Esophagus squamous epithelium (tissue), 5 donors: ENCODE data around the gene PTPRG. TPM values are rescaled to one million over a fixed set of nuclear protein-coding genes. Genes with fewer than 3 reads are reported as not detected.

Source experiments
- DNase-seq: peaks from one replicate; lab custom pipeline; 2025; lab: John Stamatoyannopoulos, UW
- H3K27ac ChIP-seq, 4 donors: fragments of 200-600 bp; sonication (generic); one replicate each; pipeline ENCODE4 v1.5.1; 2016 to 2019; ENCODE audit warnings: mild to moderate bottlenecking in 1 of 4
- H3K27me3 ChIP-seq, 4 donors: fragments of 200-600 bp; sonication (generic); 1 replicate in 3 of 4; 2 replicates in 1 of 4; pipeline versions ENCODE4 v1.5.1 to v1.6.0; 2017 to 2021; ENCODE audit warnings: antibody characterized with exemption in 1 of 4
- H3K36me3 ChIP-seq, 3 donors: fragments of 200-600 bp; sonication (generic); one replicate each; pipeline ENCODE4 v1.5.1; 2016 to 2019
- H3K4me1 ChIP-seq, 3 donors: fragments of 200-600 bp; sonication (generic); one replicate each; pipeline ENCODE4 v1.5.1; 2017 to 2019
- H3K4me3 ChIP-seq, 4 donors: fragments of 200-600 bp; sonication (generic); 1 replicate in 3 of 4; 2 replicates in 1 of 4; pipeline ENCODE4 v1.5.1; 2016 to 2019; ENCODE audit warnings: mild to moderate bottlenecking in 2 of 4, moderate library complexity in 1 of 4
- H3K9me3 ChIP-seq, 3 donors: fragments of 200-600 bp; sonication (generic); one replicate each; pipeline ENCODE4 v1.5.1; 2016 to 2019
- POLR2A ChIP-seq, 4 donors: fragments of 450-650 bp; IDR thresholded peaks; one replicate each; pipeline ENCODE4 v1.6.1; 2017; ENCODE audit warnings: antibody characterized with exemption in 4 of 4, mild to moderate bottlenecking in 4 of 4, moderate library complexity in 3 of 4
- WGBS, 2 donors: methylation state at CpG; one replicate each; pipeline ENCODE4 v1.1.5; 2018; 5-methylcytosine and 5-hydroxymethylcytosine counted together
- intact Hi-C: fragments of 100-400 bp; cut with DNase I; formaldehyde crosslinking; loops from one replicate; pipeline ENCODE4 v1.15.0; 2022
- total RNA-seq, 4 donors: library from RNA; depleted of rRNA; stranded (reverse); fragments of >200 nt; gene quantifications; one replicate each; pipeline ENCODE4 v1.1.0, GENCODE V29; 2016
- TF ChIP-seq, protein P1 (sequence below), 6 experiments: fragments of 450-650 bp in 4 of 6; fragments of 200-600 bp in 2 of 6; sonication (generic) in 2 of 6; IDR thresholded peaks; one replicate each; pipeline ENCODE4 v1.5.1; 2016 to 2019; ENCODE audit warnings: antibody characterized with exemption in 6 of 6, mild to moderate bottlenecking in 4 of 6, moderate library complexity in 4 of 6
- donor health status: DM: yes; HTN: yes; CAD: no.

PTPRG gene
- total RNA-seq, 4 donors from 2014 or later = 3.7 to 42.2 (median 15.2) TPM

DNA sequence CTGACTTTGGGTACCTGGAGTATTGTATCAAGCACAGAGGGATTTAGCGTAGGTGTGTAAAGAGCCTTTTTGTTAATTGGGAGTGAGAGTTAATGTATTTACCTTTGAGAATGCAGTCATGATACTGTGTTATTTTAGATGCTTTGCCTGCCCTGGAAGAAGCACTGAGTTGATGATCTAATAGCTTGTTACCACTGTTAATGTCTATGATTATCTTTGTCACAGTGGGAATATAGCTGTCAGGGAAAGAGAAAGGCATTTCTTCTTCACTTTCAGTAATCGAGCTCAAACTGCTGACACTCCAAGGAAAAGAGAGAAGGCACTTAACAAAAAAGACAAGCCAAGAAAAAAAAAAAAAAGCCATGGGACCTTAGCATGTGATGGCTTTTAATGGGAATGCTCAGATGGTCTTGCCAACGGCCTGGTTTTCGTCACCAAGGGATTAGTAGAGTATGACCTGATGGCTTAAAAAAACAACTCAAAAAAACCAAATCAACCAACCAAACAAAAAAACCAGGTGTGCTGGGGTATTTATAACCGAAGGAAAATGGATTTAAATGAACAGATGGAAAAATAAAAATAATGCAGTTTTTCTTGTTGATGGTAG lies 387.4 kb downstream of the PTPRG start:
- no peak for TF ChIP-seq POLR2A (IDR thresholded peaks at IDR 0.05)
- TF ChIP-seq, protein P1, sequence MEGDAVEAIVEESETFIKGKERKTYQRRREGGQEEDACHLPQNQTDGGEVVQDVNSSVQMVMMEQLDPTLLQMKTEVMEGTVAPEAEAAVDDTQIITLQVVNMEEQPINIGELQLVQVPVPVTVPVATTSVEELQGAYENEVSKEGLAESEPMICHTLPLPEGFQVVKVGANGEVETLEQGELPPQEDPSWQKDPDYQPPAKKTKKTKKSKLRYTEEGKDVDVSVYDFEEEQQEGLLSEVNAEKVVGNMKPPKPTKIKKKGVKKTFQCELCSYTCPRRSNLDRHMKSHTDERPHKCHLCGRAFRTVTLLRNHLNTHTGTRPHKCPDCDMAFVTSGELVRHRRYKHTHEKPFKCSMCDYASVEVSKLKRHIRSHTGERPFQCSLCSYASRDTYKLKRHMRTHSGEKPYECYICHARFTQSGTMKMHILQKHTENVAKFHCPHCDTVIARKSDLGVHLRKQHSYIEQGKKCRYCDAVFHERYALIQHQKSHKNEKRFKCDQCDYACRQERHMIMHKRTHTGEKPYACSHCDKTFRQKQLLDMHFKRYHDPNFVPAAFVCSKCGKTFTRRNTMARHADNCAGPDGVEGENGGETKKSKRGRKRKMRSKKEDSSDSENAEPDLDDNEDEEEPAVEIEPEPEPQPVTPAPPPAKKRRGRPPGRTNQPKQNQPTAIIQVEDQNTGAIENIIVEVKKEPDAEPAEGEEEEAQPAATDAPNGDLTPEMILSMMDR (IDR thresholded peaks at IDR 0.05) = no peak
- no peaks in the 10 kb centered on the region for H3K4me1 ChIP-seq
- H3K36me3 ChIP-seq = no peaks in the 10 kb centered on the region
- 67 to 74% methylated on average over 5 of the region's 5 CpGs for WGBS, 2 donors
- H3K9me3 ChIP-seq = no peaks in the 10 kb centered on the region
- intact Hi-C loops = no loop called here
- no peak overlapping the region for H3K4me3 ChIP-seq
- H3K27me3 ChIP-seq = peaks cover 0 to 26% (median 0%) of the 10 kb centered on the region in 4 donors
- no peak for DNase-seq
- H3K27ac ChIP-seq = no peak overlapping the region

DNA sequence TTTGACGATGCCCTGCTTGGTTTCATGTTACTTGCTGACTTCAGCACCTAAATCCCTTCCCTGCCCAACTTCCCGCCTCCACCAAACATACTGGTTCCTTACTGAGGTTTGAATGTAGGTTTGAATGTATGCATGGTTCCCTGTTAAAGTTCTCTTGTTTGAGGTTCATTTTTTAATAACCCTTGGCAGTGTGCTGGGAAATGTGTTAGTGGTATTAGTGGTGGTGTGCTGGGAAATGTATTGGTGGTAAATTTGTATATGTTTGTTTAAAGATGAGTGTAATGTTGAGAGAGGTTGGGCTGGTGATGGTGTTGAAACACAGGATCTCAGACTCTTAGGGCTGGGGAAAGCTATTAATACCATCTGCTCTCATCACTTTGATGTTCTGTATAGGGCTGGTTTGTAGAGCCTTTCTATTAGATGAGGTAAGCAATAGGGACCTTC lies 392.7 kb downstream of the PTPRG start:
- WGBS, 2 donors = 84 to 87% methylated on average over 2 of the region's 2 CpGs

DNA sequence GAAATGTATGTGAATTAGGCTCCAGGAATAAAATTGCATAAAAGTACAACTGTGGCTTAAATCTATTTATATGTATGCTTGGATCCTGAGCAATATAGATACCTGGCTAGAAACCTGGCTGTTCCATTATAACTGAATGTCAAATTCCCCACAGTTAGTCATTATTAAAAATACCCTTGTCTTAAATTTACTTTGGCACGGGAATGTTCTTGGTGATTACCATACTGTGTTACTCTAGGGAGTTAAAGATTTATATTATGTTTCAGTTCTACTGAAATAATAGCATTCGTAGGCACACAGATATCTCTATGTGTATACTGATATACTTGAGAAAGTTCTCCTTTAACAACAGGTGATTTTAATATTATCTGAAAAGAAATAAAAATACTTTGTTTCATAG lies 394.1 kb downstream of the PTPRG start:
- H3K9me3 ChIP-seq = no peaks in the 10 kb centered on the region
- intact Hi-C loops = no loop called here
- DNase-seq = no peak
- 40% methylated on average over 2 of the region's 2 CpGs for WGBS, 2 donors
- no peak overlapping the region for H3K4me3 ChIP-seq
- H3K27ac ChIP-seq = no peak overlapping the region
- no peak for TF ChIP-seq POLR2A (IDR thresholded peaks at IDR 0.05)
- TF ChIP-seq, protein P1 (IDR thresholded peaks at IDR 0.05) = no peak
- no peaks in the 10 kb centered on the region for H3K36me3 ChIP-seq
- peaks cover 0 to 77% (median 0%) of the 10 kb centered on the region in 4 donors for H3K27me3 ChIP-seq
- H3K4me1 ChIP-seq = peaks cover 0 to 13% (median 6%) of the 10 kb centered on the region in 3 donors

More for the DNA sequence above, 392.7 kb downstream of the PTPRG start:
- Histone ChIP-seq H3K4me1 (peaks cover 0 to 13% (median 6%) of the 10 kb centered on the region in 3 donors), H3K36me3 (no peaks in the 10 kb centered on the region), H3K27me3 (peaks cover 0 to 63% (median 0%) of the 10 kb centered on the region in 4 donors), H3K27ac (no peak overlapping the region), H3K9me3 (no peaks in the 10 kb centered on the region), H3K4me3 (no peak overlapping the region)
- no peak for DNase-seq
- intact Hi-C loops = no loop called here
- TF ChIP-seq POLR2A (IDR thresholded peaks at IDR 0.05) = no peak
- TF ChIP-seq, protein P1 (IDR thresholded peaks at IDR 0.05) = no peak

DNA sequence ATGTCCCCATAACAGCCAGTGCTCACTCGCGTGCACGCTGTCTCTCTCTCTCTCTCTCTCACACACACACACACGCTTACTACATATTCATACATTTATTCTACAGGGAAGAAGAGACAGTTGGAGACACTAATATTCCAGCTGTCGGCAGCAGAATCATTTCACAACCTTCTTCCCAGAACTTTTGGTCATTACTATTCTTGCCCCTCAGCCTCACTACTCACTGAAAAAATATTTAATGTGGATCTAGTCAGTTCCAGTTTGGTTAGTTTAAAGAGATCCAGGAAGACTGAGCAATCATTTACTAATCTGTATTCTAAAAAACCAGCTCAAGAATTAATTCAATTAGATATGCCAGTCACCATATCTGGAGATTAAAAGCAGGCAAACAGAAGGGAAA lies 394.9 kb downstream of the PTPRG start:
- TF ChIP-seq, protein P1 (IDR thresholded peaks at IDR 0.05) = no peak
- no peak for TF ChIP-seq POLR2A (IDR thresholded peaks at IDR 0.05)
- WGBS, 2 donors = 71% methylated on average over 5 of the region's 5 CpGs
- intact Hi-C loops = no loop called here
- Histone ChIP-seq H3K36me3 (no peaks in the 10 kb centered on the region), H3K4me3 (no peak overlapping the region), H3K4me1 (peaks cover 0 to 13% (median 6%) of the 10 kb centered on the region in 3 donors), H3K27ac (no peak overlapping the region), H3K27me3 (peaks cover 0 to 78% (median 0%) of the 10 kb centered on the region in 4 donors), H3K9me3 (no peaks in the 10 kb centered on the region)
- DNase-seq = no peak

DNA sequence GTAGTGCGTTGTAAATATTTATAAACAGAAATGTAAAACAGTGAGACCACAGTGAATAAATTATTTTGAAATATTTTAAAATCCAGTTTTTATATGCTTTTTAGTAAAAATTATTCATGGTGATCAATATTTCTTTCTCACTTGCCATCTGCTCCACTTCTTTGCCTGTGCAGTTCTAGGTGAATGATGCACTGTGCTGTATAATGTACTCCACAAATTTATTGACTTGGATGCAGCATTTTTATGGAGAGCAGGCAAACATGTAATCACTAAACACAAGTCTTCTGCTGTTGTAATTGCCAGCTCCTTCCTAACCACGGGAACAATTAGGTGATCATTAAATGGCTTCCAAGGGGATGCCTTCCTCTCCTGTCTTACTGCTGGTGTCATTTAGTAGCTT lies 395.9 kb downstream of the PTPRG start:
- WGBS, 2 donors = 77 to 87% methylated on average over 2 of the region's 2 CpGs
- Histone ChIP-seq H3K9me3 (no peaks in the 10 kb centered on the region), H3K27me3 (peaks cover 0 to 75% (median 0%) of the 10 kb centered on the region in 4 donors), H3K36me3 (no peaks in the 10 kb centered on the region), H3K27ac (no peak overlapping the region), H3K4me3 (no peak overlapping the region), H3K4me1 (peaks cover 0 to 21% (median 14%) of the 10 kb centered on the region in 3 donors)
- no peak for TF ChIP-seq POLR2A (IDR thresholded peaks at IDR 0.05)
- TF ChIP-seq, protein P1 (IDR thresholded peaks at IDR 0.05) = no peak
- intact Hi-C loops = no loop called here
- no peak for DNase-seq
